GM18873 (cell line): ENCODE measurements around the gene POTEM.
"Not testable (repeated sequence)": the region's sequence is repeated elsewhere in the genome, so short reads cannot be mapped to it uniquely, and the experiment has no call there.

Source experiments
- ATAC-seq: cut with Tn5 transposase; IDR thresholded peaks from one replicate; pipeline ENCODE4 v1.9.1; 2021; ENCODE audit warnings: mild to moderate bottlenecking, moderate library complexity, moderate number of reproducible peaks; ENCODE audit not compliant: unreplicated experiment, low FRiP score

Gene POTEM

DNA sequence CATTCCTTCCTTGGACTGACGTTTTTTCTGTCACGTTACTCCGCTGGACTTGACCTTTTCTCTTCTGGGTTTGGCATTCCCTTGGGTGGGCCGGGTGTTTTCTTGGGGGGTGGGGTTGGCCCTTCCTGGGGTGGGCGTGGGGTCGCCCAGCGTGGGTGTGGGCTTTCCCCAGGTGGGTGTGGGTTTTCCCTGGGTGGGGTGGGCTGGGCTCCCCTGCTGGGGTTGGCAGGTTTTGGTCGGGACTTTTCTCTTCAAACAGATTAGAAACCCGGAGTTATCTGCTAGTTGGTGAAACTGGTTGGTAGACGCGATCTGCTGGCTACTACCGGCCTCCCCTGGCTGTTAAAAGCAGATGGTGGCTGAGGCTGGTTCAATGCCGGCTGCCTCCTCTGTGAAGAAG, at the start of gene POTEM:
TSS of gene POTEM (plus strand) at position 301 of the 400 bp plus-strand sequence. CDS start at position 353, 52 bp downstream.
- not testable (repeated sequence) for ATAC-seq

DNA sequence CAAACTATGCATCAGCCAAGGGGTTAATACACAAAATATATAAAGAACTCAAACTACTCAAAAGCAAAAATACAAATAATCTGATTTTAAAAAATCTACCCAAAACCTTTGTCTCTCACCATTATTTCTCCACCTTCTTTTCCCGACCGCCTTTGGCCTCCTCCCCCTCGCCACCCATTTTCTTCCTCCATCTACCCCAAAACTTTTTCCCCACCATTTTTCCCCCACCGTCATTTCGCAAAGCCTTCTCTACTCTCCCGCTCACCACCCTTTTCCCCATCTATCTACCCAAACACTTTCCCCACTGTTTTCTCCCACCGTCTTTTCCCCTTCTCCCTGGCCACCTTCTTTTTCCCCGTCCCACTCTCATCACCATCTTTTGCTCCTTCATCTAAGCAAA, 48.9 kb upstream of the POTEM start:
- not testable (repeated sequence) for ATAC-seq

DNA sequence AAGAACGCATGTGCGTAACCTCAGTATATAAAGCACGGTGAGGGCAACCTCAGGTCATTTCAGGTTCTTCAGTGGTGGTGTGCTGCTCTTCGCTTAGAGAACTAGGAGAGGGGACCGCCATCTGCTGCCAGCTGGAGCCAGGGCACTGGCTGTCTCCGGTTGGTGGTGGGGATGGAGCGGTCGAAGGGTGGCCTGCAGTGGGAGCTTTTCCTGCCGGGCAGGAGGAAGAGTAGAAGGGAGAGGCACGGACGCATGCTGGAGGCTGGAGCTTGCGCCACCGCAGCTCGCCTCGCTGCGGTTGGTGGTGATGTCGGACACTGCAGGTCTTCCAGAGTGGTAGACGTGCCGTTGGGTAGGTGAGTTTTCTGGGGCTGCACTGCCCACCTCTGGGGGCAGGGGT, 47.2 kb upstream of the POTEM start:
- ATAC-seq, result not testable (repeated sequence)

DNA sequence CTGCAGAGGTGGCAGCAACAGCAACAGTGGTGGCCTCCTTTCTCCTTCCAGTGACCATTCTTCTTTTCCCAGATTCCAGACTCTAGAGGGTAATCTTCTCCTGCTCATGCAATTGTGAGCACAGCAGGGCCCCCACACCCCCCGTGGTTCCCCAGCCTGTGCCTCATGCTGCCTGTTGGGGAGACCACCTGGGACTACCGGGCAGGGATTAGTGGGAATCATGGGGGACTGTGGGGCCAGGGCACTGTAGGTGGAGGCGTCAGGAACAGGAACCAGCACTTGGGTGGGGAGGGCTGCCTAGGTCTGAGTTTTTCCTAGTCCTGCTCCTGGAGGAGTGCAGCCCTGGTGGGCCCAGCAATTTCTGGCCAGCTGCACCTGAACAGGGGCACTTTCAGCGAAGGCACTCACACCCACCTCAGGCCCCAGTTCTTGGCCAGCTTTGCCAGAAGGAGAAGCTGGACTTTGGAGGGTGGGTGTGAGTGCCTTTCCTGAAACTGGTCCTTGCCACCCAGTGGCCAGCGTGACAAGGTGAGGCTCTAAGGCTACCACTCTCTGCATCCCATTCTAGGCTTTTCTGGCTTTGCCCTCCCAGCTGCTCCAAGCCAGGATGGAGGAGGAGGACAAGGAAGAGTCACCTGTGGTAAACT, 46.1 kb upstream of the POTEM start:
- not testable (repeated sequence) for ATAC-seq

DNA sequence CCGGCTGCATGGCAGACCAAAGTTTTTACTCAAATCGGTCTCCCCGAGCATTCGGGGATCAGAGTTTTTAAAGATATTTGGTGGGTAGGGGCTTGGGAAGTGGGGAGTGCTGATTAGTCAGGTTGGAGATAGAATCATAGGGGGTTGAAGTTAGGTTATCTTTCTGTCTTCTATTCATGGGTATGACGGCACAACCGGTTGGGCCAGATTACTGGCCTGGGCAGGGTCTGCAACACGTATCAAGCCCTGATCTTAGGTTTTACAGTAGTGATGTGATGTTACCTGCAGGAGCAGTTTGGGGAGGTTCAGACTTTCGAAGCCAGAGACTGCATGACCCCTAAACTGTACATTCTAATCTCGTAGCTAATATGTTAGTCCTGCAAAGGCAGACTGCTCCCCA, 30.4 kb upstream of the POTEM start:
- ATAC-seq, result not testable (repeated sequence)

DNA sequence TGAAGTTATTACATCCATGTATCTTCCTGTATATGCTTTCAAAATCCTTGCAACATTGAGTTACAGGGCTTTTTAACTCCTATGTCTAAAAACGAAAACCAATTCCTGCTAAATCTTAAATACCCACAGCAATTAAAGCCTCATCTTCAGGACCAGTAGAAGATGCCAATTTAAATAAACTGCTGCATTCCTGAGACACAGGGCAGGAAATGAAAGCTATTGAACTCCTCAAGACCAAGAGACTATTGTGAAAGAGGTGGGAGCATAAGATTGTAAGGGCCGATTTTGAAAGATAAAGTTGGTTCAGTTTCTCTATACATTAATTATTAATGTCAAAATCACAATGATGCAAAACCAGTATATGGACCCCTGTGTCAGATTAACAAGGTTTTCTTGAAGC, 28.5 kb upstream of the POTEM start:
- ATAC-seq, result not testable (repeated sequence)

DNA sequence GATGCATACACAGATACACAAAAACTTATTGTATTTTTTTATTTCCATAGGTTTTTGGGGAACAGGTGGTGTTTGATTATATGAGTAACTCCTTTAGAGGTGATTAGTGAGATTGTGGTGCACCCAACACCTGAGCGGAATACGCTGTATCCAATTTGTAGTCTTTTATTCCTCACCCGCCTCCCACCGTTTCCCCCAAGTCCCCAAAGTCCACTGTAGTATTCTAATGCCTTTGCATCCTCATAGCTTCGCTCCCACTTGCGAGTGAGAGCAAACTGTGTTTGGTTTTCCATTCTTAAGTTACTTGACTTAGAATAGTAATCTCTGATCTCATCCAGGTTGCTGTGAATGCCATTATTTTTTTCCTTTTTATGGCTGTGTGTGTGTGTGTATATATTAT, 17.3 kb upstream of the POTEM start:
- not testable (repeated sequence) for ATAC-seq

DNA sequence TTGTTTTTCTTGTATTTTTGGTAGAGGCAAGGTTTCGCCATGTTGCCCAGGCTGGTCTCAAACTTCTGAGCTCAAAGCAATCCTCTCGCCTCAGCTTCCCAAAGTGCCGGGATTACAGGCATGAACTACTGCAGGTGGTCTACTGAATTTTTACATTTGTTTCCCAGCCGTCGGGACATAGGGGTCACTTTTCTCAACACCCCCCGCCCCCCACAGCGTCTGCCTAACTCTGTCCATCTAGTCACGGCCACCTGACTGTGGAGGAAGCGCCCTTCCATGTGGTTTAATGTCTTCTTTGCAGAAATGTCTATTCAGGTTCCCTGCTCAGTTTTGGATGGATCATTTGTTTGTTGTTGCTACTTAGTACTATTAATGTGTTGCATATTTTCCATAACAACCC, 14.1 kb upstream of the POTEM start:
- ATAC-seq, result not testable (repeated sequence)

DNA sequence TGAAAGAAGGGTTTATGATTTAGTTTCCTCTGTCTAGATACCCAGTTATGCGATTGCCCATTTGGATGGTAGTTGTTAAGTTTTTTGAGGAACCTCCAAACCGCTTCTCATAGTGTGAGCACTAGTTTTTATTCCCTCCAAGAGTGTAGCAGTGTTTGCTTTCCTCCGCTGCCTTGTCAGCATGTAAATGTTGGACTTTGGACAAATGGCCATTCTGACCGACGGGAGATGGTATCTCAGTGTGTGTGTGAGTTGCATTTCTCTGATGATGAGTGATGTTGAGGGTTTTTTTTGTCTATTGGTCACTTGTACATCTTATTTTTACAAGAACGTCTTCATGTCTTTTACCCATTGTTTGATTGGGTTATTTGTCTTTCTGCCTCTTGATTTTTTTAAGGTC, 11.4 kb upstream of the POTEM start:
- not testable (repeated sequence) for ATAC-seq

DNA sequence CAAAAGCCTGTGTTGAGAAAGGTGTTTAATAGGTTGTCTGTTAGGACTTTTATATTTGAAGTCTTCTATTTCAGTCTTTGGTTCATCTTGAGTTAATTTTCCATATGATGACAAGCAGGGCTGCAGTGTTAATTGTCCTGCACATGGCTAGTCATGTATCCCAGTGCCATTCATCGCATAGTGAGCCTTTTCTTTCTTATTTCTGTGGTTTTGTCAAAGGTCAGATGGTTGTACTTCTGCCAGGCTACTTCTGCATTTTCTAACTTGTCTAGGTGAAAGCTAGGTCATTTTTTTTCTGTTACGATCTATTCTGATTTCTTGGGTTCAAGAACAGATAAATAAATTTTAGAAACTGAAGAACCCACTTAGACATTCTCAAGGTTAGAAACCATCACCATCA, 5.7 kb upstream of the POTEM start:
- ATAC-seq, result not testable (repeated sequence)

DNA sequence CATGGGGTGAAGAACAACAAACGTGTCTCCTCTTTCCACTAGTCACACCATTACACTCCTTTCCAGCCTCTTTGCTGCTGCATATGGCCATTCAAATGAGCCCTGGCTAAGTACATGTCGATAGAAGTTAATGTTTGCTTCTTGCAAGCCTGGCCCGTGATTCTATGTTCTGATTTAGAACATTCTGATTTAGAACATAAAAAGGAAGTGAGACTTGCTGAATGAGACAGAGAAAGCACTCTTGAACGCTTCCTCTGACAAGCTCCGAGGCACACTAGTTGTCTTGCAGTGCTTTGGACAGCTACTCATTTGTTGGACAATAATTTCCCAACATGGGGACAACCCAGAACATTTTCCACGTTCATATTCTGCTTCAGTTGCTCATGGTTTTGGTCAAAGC, 5.1 kb upstream of the POTEM start:
- ATAC-seq, result not testable (repeated sequence)

DNA sequence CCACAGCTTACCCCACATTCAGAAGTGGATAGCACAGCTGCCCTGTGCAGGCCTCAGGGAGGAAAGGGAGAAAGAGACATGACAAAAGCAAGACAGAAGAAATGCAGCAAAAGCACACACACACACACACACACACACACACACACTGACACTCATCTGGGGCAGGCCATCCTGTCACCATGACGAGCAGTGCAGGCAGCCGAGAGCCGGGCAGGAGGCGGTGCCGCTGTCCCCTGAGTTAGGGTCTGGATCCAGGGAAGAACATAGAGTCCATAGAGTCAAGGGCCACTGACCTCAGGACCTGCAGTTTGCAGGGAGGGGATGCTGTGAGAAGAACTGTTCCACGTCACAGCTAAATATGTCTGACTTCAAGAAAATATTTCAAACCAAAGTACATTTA, 4.0 kb upstream of the POTEM start:
- not testable (repeated sequence) for ATAC-seq

DNA sequence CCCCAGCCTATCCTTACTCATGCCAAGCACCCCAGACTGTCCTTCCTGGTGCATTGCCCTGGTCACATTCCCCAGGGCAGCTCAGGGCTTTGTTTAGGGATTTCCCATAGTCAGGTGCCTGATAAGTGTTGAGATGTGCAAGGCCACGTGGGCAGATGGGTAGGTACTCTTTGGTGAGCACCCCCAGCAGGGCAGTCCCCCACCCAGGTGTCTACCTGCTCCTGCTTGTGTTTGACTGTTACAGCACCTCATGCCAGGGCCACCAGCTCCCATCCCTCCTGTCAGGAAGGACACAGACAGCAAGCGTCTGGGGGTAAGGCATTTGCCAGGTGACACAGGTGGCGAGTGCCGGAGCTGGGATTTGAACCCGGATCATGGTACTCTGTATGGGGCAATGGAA, 2.4 kb upstream of the POTEM start:
- not testable (repeated sequence) for ATAC-seq

DNA sequence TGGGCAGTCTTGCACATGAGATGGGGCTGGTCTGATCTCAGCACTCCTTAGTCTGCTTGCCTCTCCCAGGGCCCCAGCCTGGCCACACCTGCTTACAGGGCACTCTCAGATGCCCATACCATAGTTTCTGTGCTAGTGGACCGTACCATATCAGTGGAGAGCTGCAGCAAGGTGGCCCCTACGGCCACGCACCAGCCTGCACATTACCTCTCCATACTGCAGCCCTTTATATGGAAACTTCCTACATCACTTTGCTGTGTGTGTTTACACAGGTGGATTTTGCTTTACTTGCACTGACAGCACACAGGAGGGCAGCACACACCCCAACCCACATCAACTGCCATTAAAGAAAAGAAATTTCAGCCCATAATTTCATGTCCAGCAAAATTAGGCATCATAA, 35.3 kb downstream of the POTEM start:
- not testable (repeated sequence) for ATAC-seq

DNA sequence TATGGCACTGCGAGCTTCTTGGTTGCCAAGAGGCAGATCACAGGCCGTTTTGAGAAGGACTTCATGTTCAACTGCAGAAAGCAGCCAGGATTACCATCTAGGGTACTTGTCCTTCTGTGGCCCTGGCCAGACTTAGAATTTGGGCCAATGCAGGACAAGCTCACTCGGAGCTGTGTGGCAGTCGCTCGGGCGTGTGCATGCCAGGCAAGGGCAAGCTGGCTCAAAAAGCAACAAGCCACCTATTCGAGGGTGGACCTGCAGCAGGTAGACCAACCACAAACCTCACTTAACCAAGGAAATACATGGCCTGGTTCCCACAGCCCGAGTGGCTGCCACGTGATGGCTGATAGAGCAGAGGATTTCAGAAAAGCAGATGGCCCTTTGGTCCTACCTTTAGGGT, 39.3 kb downstream of the POTEM start:
- not testable (repeated sequence) for ATAC-seq

DNA sequence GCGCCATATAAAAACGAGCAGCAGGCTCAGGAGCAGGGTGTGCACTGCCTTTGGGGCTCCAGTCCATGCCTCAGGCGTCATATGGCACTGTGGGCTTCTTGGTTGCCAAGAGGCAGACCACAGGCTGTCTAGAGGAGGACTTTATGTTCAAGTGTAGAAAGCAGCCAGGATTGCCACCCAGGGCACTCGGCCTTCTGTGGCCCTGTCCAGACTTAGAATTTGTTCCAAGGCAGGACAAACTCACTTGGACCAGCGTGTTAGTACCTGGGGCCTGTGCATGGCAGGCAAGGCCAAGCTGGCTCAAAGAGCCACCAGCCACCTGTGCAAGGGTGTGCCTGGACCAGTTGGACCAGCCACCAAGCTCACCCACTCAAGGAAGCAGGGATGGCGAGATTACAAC, 40.4 kb downstream of the POTEM start:
- not testable (repeated sequence) for ATAC-seq

DNA sequence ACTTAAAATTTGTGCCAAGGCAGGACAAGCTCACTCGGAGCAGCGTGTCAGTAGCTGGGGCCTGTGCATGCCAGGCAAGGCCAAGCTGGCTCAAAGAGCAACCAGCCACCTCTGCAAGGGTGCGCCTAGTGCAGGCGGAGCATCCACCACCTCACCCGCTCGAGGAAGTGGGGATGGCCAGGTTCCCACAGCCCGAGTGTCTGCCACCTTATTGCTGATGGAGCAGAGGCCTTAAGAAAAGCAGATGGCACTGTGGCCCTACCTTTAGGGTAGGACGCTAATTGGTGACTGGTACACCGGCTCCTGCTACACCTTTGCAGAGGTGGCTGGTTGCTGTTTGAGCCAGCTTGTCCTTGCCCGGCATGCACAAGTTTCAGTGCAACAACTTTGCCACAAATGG, 43.8 kb downstream of the POTEM start:
- ATAC-seq, result not testable (repeated sequence)

DNA sequence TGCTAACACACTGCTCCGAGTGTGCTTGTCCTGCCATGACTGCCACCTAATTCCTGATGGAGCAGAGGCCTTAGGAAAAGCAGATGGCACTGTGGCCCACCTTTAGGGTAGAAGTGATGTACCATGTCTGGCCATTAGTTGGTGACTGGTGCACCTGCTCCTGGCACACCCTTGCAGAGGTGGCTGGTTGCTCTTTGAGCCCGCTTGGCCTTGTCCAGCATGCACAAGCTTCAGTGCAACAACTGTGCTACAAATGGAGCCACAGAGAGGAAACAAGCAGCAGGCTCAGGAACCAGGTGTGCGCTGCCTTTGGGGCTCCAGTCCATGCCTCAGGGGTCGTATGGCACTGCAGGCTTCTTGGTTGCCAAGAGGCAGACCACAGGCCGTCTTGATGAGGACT, 44.5 kb downstream of the POTEM start:
- ATAC-seq, result not testable (repeated sequence)

DNA sequence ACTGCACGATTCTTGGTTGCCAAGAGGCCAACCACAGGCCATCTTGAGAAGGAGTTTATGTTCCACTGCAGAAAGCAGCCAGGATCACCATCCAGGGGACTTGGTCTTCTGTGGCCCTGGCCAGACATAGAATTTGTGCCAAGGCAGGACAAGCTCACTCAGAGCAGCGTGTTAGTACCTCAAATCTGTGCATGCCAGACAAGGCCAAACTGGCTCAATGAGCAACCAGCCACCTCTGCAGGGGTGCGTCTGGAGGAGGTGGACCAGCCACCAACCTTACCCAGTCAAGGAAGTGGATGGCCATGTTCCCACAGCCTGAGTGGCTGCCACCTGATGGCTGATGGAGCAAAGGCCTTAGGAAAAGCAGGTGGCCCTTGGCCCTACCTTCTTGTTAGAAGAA, 48.0 kb downstream of the POTEM start:
- not testable (repeated sequence) for ATAC-seq

DNA sequence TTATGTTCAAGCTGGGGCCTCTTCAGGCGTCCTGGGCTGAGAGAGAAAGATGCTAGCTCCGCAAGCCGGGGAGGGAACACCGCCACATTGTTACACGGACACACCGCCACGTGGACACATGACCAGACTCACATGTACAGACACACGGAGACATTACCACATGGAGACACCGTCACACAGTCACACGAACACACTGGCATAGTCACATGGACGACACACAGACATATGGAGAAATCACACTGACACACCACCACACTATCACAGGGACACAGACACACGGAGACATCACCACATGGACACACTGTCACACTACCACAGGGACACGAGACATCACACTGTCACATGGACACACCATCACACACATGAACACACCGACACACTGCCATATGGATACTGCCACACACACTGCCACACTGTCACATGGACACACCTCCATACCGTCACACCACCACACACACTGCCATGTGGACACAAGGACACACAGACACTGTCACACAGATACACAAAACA, 57.9 kb downstream of the POTEM start:
- ATAC-seq, result not testable (repeated sequence)

DNA sequence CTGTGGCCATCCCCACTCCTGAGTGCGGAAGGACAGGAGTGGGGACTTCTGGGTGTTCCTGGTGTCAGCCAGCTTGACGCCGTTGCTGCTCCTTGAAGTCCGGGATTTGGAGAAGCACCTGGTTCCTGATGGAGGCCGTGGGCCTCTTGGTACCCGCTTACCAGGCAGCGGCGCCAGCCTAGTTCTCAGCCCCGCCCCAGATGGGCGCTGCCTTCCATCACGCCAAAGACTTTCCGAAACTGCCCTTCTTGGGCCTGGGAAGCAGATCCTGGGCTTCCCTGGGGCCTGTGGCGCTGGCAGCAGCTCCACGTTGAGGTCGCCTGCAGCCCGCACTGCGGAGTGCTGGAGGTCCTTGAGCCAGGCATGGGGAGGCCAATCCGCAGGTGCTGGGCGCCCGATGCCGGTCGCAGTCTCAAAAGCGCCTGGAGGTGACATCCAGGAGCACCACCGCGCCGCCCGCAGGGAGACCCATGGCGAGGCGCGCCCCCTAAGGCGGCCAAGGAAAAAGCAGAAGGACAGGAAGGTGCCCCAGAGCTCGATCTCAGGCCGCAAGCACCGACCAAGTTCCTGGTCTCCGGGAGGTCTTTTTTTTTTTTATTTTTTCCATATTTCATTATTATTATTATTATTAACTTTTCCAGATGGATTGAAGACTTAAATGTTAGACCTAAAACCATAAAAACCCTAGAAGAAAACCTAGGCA, 59.6 kb downstream of the POTEM start:
- ATAC-seq, result not testable (repeated sequence)

DNA sequence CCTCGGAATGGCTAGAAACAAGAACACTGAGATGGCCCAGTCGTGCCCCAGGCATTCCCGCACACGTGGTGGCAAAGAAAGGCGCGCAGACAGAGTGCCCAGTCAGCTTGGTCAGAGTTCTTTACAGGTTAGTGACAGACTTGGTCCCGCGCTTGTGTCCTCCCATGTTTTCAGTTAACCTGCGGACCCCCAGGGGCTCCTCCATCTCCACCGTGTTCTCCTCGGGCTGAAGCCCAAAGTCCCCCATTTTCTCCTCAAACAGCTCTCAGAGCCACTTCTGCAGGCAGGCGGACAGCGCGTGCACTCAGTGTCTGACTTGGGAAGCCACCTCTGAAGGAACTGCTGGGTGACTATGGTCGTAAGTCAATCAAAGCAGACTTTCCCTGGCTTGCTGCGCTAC, 60.7 kb downstream of the POTEM start:
- ATAC-seq, result not testable (repeated sequence)
